ENCODE results near the gene TPK1. TPM values are rescaled to one million over a fixed set of nuclear protein-coding genes. Genes with fewer than 3 reads are reported as not detected.

Gene TPK1
- total and polyA plus RNA-seq, 4 donors: 3.5 to 15.5 (median 7.8) TPM

DNA sequence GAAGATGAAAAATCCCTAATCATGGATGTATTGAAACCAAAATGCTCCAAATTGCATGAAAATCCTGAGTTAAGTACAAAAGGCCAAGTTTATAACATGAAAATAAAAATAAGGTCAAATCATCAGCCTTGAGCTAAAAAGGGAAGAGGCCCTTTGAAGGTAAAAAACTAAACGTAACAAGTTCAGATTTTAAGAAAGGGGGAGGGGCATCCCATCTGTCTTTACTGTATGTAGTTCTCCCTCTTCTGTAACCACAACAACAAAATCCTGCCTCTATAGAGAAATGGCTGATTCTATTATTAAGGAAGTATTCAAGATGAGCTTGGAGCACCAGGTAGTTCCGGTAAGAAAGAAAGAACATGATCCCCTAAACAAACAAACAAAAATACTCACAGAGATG lies 64.7 kb downstream of the TPK1 start:
- no CpG with 5 or more reads among the region's 2 CpGs for WGBS (ENCODE audit: insufficient coverage)
- DNase-seq (ENCODE audit: low read depth in 4 of 6, low spot score in 6 of 6): no peak
- Histone ChIP-seq H3K9me3 (ENCODE audit: control insufficient read depth, insufficient read depth, low read length) (no peaks in the 10 kb centered on the region), H3K27ac (ENCODE audit: low read depth, low read length) (no peak overlapping the region), H3K27me3 (ENCODE audit: control insufficient read depth, insufficient read depth, low read length) (no peaks in the 10 kb centered on the region), H3K4me3 (ENCODE audit: low read depth, low read length) (no peak overlapping the region), H3K4me1 (ENCODE audit: control insufficient read depth, insufficient read depth, low read length) (no peaks in the 10 kb centered on the region), H3K36me3 (ENCODE audit: control insufficient read depth, insufficient read depth, low read length) (no peaks in the 10 kb centered on the region)

DNA sequence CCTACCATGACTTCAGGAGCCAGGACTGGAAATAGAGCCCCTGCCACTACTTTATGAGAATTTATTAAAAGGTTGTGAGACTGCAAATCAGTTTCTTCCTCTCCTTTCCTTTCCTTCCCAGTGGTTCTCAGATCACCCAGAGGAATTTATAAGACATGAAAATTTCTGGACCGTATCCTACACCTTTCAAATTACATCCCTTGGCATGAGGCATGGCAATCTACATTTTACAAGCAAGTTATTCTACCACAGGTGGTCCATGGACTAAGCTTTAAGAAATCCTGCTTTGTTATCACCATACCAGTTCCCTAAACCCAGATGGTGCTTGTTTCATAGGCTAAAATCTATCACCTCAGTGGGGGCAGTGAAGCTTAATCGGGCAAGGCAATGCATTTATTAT lies 66.5 kb downstream of the TPK1 start:
- H3K4me3 ChIP-seq (ENCODE audit: low read depth, low read length): no peak overlapping the region
- no peaks in the 10 kb centered on the region for H3K36me3 ChIP-seq (ENCODE audit: control insufficient read depth, insufficient read depth, low read length)
- H3K27ac ChIP-seq (ENCODE audit: low read depth, low read length): no peak overlapping the region
- DNase-seq (ENCODE audit: low read depth in 4 of 6, low spot score in 6 of 6): peak in 1 of 6 donors; percentile 32
- WGBS (ENCODE audit: insufficient coverage): no CpG with 5 or more reads among the region's 2 CpGs
- H3K27me3 ChIP-seq (ENCODE audit: control insufficient read depth, insufficient read depth, low read length): no peaks in the 10 kb centered on the region
- no peaks in the 10 kb centered on the region for H3K9me3 ChIP-seq (ENCODE audit: control insufficient read depth, insufficient read depth, low read length)
- H3K4me1 ChIP-seq (ENCODE audit: control insufficient read depth, insufficient read depth, low read length): no peaks in the 10 kb centered on the region

DNA sequence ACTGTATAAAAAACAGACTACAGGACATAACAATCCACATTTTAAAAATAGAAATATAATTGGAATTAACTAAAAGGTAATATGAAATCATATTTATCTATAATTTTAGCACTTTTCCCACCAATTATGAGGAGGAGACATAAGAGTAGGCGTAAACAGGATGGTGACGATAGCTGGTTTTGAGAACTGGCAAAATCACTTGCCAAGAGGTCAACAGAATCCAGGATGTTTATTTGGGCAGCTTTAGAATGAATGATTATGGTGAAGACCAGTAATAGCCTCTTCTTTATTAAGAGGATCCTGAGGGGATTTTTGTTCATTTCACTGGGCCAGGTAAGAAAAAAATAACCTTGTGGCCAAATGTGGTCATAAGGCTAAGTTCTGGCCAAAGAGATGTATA lies 67.2 kb downstream of the TPK1 start:
- Histone ChIP-seq H3K4me3 (ENCODE audit: low read depth, low read length) (no peak overlapping the region), H3K4me1 (ENCODE audit: control insufficient read depth, insufficient read depth, low read length) (no peaks in the 10 kb centered on the region), H3K27ac (ENCODE audit: low read depth, low read length) (no peak overlapping the region), H3K36me3 (ENCODE audit: control insufficient read depth, insufficient read depth, low read length) (no peaks in the 10 kb centered on the region), H3K27me3 (ENCODE audit: control insufficient read depth, insufficient read depth, low read length) (no peaks in the 10 kb centered on the region), H3K9me3 (ENCODE audit: control insufficient read depth, insufficient read depth, low read length) (no peaks in the 10 kb centered on the region)
- no peak for DNase-seq (ENCODE audit: low read depth in 4 of 6, low spot score in 6 of 6)
- WGBS (ENCODE audit: insufficient coverage): 83% methylated on average over 1 of the region's 2 CpGs

DNA sequence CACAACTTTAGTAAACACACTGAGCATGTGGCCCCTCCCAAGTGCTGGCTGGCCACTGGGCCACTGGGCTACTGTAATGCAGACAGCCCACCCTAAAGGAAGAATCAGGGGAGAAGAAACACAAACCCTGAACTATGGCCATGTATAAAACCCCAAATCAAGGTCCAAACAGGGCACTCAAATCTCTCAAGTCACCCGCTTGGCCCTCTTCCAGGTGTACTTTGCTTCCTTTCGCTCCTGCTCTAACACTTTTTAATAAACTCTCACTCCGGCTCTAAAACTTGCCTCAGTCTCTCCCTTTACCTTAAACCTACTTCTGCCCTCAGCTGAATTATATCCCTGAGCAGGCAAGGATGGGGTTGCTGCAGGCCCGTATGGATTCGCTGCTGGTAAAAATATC lies 72.6 kb downstream of the TPK1 start:
- H3K4me1 ChIP-seq (ENCODE audit: control insufficient read depth, insufficient read depth, low read length): no peaks in the 10 kb centered on the region
- no peaks in the 10 kb centered on the region for H3K9me3 ChIP-seq (ENCODE audit: control insufficient read depth, insufficient read depth, low read length)
- H3K27ac ChIP-seq (ENCODE audit: low read depth, low read length): no peak overlapping the region
- no peaks in the 10 kb centered on the region for H3K27me3 ChIP-seq (ENCODE audit: control insufficient read depth, insufficient read depth, low read length)
- no peak for DNase-seq (ENCODE audit: low read depth in 4 of 6, low spot score in 6 of 6)
- no peak overlapping the region for H3K4me3 ChIP-seq (ENCODE audit: low read depth, low read length)
- no peaks in the 10 kb centered on the region for H3K36me3 ChIP-seq (ENCODE audit: control insufficient read depth, insufficient read depth, low read length)
- WGBS (ENCODE audit: insufficient coverage): 92% methylated on average over 3 of the region's 5 CpGs

DNA sequence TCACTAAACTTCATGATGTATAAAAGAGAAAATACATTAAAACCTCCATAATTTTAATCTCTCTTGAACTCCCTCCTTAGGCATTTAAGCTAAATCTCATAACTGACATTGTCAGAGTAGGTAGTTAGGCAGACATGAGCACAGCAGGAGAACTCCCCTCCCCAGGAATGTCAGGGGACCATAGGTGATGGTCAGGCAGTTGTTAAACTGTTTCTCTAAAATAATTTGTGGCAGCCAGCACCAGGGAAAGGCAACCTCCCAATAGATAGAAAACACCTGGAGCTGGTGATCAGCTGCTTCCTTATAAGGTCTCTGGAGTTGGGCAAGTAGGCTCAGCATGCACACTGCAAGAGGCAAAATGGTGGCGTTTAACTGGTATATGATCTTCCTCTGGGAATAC lies 73.0 kb downstream of the TPK1 start:
- Histone ChIP-seq H3K4me3 (ENCODE audit: low read depth, low read length) (no peak overlapping the region), H3K36me3 (ENCODE audit: control insufficient read depth, insufficient read depth, low read length) (no peaks in the 10 kb centered on the region), H3K9me3 (ENCODE audit: control insufficient read depth, insufficient read depth, low read length) (no peaks in the 10 kb centered on the region), H3K27me3 (ENCODE audit: control insufficient read depth, insufficient read depth, low read length) (no peaks in the 10 kb centered on the region), H3K27ac (ENCODE audit: low read depth, low read length) (no peak overlapping the region), H3K4me1 (ENCODE audit: control insufficient read depth, insufficient read depth, low read length) (no peaks in the 10 kb centered on the region)
- 83% methylated on average over 1 of the region's 1 CpG for WGBS (ENCODE audit: insufficient coverage)
- DNase-seq (ENCODE audit: low read depth in 4 of 6, low spot score in 6 of 6): no peak

DNA sequence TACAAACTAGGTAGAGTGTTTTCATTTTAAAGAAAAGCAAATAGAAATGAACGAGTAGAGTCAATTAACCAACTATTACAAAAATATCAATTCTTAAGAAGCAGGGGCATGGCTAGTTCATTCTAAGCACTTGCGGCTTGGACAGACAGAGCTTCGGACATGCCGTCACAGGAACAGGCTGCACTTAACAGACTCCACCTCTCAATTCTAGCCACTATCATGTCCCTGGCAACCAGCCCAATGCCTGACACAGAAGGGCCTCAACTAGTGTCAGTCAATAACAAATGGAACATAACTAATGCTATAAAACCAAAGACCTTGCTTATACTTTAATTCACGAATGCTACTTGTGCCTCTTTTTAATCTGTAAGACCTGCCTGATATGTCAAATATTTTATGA lies 74.4 kb downstream of the TPK1 start:
- no peaks in the 10 kb centered on the region for H3K4me1 ChIP-seq (ENCODE audit: control insufficient read depth, insufficient read depth, low read length)
- 89% methylated on average over 3 of the region's 5 CpGs for WGBS (ENCODE audit: insufficient coverage)
- H3K27ac ChIP-seq (ENCODE audit: low read depth, low read length): no peak overlapping the region
- H3K9me3 ChIP-seq (ENCODE audit: control insufficient read depth, insufficient read depth, low read length): no peaks in the 10 kb centered on the region
- H3K36me3 ChIP-seq (ENCODE audit: control insufficient read depth, insufficient read depth, low read length): no peaks in the 10 kb centered on the region
- no peak for DNase-seq (ENCODE audit: low read depth in 4 of 6, low spot score in 6 of 6)
- no peaks in the 10 kb centered on the region for H3K27me3 ChIP-seq (ENCODE audit: control insufficient read depth, insufficient read depth, low read length)
- no peak overlapping the region for H3K4me3 ChIP-seq (ENCODE audit: low read depth, low read length)

DNA sequence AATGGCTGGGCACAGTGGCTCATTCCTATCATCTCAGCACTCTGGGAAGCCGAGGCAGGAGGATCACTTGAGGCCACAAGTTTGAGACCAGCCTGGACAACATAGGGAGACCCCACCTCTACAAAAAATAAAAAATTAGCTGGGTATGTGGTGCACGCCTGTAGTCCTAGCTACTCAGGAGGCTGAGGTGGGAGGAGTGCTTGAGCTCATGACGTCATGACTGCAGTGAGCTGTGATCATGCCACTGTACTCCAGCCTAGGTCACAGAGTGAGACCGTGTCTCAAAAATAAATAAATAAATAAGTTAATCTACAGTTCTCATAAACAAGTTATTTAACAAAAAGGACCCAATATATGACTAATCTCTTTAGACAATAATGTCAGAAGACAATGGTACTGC lies 76.2 kb downstream of the TPK1 start:
- H3K27ac ChIP-seq (ENCODE audit: low read depth, low read length): no peak overlapping the region
- H3K27me3 ChIP-seq (ENCODE audit: control insufficient read depth, insufficient read depth, low read length): no peaks in the 10 kb centered on the region
- H3K4me1 ChIP-seq (ENCODE audit: control insufficient read depth, insufficient read depth, low read length): no peaks in the 10 kb centered on the region
- no peak for DNase-seq (ENCODE audit: low read depth in 4 of 6, low spot score in 6 of 6)
- no CpG with 5 or more reads among the region's 4 CpGs for WGBS (ENCODE audit: insufficient coverage)
- H3K9me3 ChIP-seq (ENCODE audit: control insufficient read depth, insufficient read depth, low read length): no peaks in the 10 kb centered on the region
- H3K36me3 ChIP-seq (ENCODE audit: control insufficient read depth, insufficient read depth, low read length): no peaks in the 10 kb centered on the region
- no peak overlapping the region for H3K4me3 ChIP-seq (ENCODE audit: low read depth, low read length)

DNA sequence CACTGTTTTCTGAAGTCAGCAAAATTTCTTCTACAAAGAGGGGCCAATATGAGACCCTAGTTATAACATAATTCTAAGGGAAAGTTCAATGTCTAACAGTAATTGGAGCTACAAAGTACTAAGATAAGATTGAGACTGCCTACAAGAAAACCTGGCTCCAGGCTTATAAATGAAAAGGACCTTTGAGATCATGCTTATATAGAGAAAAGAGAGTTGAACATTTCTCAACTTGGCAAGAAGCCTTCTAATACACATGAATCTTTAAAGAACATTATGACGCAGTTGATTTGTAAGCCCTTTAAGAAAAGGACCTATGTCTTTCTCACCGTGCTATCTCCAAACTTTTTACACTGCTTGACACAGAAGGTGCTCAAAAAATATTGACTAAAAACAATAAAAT lies 87.9 kb downstream of the TPK1 start:
- H3K27ac ChIP-seq (ENCODE audit: low read depth, low read length): no peak overlapping the region
- no CpG with 5 or more reads among the region's 2 CpGs for whole genome bisulfite sequencing (ENCODE audit: insufficient coverage)
- no peak for DNase-seq (ENCODE audit: low read depth in 4 of 6, low spot score in 6 of 6)
- no peaks in the 10 kb centered on the region for H3K36me3 ChIP-seq (ENCODE audit: control insufficient read depth, insufficient read depth, low read length)
- no peak overlapping the region for H3K4me3 ChIP-seq (ENCODE audit: low read depth, low read length)
- H3K4me1 ChIP-seq (ENCODE audit: control insufficient read depth, insufficient read depth, low read length): no peaks in the 10 kb centered on the region
- H3K27me3 ChIP-seq (ENCODE audit: control insufficient read depth, insufficient read depth, low read length): no peaks in the 10 kb centered on the region
- no peaks in the 10 kb centered on the region for H3K9me3 ChIP-seq (ENCODE audit: control insufficient read depth, insufficient read depth, low read length)

DNA sequence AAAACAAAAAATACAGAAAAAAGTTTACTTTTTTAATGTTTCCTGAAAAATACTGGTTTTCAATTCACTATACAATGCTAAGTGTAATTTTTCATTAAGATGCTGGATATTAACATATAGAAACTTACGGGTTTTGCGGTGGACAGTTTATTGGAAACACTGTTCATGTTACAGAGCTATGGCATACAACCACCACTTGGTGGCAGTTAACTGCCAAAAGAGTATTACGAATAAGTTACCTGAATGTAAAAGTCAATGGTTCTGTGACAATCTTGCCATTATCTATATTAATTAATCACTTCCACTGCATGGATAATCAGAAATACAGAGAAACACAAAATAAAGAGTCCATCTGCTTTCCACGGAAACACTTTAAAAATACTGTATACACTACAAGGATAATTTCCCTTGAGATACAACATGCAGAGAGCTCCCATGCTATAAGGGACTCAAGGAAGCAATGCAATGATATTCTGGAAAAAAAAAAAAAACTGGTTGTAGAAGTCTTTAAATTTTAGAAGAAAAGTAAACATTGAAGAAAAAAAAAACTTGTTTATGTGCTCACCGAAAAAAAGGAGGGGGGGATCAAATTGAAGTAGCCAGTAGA lies 97.0 kb downstream of the TPK1 start:
- Histone ChIP-seq H3K27me3 (ENCODE audit: control insufficient read depth, insufficient read depth, low read length) (no peaks in the 10 kb centered on the region), H3K4me3 (ENCODE audit: low read depth, low read length) (no peak overlapping the region), H3K27ac (ENCODE audit: low read depth, low read length) (no peak overlapping the region), H3K4me1 (ENCODE audit: control insufficient read depth, insufficient read depth, low read length) (no peaks in the 10 kb centered on the region), H3K36me3 (ENCODE audit: control insufficient read depth, insufficient read depth, low read length) (no peaks in the 10 kb centered on the region), H3K9me3 (ENCODE audit: control insufficient read depth, insufficient read depth, low read length) (no peaks in the 10 kb centered on the region)
- peak in 2 of 6 donors; percentile 36 to 64 for DNase-seq (ENCODE audit: low read depth in 4 of 6, low spot score in 6 of 6)
- 80% methylated on average over 2 of the region's 5 CpGs for WGBS (ENCODE audit: insufficient coverage)

DNA sequence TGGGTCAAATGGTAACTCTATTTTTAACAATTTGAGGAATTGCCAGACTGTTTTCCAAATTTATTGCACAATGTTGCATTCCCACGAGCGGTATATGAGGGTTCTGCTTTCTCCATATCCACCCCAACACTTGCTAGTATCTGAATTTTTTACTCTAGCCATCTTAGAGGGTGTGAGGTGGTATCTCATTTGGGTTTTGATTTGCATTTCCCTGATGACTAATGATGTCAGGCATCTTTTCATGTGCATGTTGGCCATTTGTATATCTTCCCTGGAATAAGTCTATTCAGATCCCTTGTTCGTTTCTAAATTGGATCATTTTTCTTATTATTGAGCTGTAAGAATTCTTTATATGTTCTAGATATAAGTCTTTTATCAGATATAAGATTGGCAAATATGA lies 97.7 kb downstream of the TPK1 start:
- Histone ChIP-seq H3K4me3 (ENCODE audit: low read depth, low read length) (no peak overlapping the region), H3K9me3 (ENCODE audit: control insufficient read depth, insufficient read depth, low read length) (no peaks in the 10 kb centered on the region), H3K27ac (ENCODE audit: low read depth, low read length) (no peak overlapping the region), H3K36me3 (ENCODE audit: control insufficient read depth, insufficient read depth, low read length) (no peaks in the 10 kb centered on the region), H3K4me1 (ENCODE audit: control insufficient read depth, insufficient read depth, low read length) (no peaks in the 10 kb centered on the region), H3K27me3 (ENCODE audit: control insufficient read depth, insufficient read depth, low read length) (no peaks in the 10 kb centered on the region)
- WGBS (ENCODE audit: insufficient coverage): no CpG with 5 or more reads among the region's 3 CpGs
- no peak for DNase-seq (ENCODE audit: low read depth in 4 of 6, low spot score in 6 of 6)

All from spinal cord (tissue), 10 donors.